SK-N-SH (cell line): Measurements from ENCODE around the gene GSTO2. TPM values are rescaled to one million over a fixed set of nuclear protein-coding genes. Genes with fewer than 3 reads are reported as not detected.

ENCODE experiments used
- CTCF ChIA-PET: fragments of 300-600, 350-600 bp; formaldehyde crosslinking; extraction: SDS; loops from one replicate; lab custom pipeline; 2021; lab: Yijun Ruan, JAX
- POLR2A ChIA-PET: fragments of 350-600 bp; sonication (Branson Sonifier 250); formaldehyde crosslinking; extraction: SDS; loops from one replicate; lab custom pipeline; 2020; ENCODE audit warnings: antibody characterized with exemption, inconsistent platforms; lab: Yijun Ruan, JAX
- DNase-seq: peaks from one replicate; pipeline ENCODE4 v3.0.0; 2012
- H2AFZ ChIP-seq: fragments of 200-600 bp; sonication (generic); 2 replicates; pipeline ENCODE4 v1.8.1; 2016; ENCODE audit warnings: antibody characterized with exemption, mild to moderate bottlenecking, low read depth
- H3F3A ChIP-seq: fragments of 200-600 bp; sonication (generic); replicated peaks from 2 replicates; pipeline ENCODE3; 2016; ENCODE audit warnings: antibody characterized with exemption, mild to moderate bottlenecking; ENCODE audit not compliant: insufficient read depth
- H3K27ac ChIP-seq, 2 experiments: fragments of 200-500 bp in 1 of 2; fragments of 200-600 bp in 1 of 2; sonication (Bioruptor generic) in 1 of 2; sonication (generic), shearing (Covaris generic) in 1 of 2; 2 replicates each; pipeline versions ENCODE4 v1.5.1 to v1.6.1; 2014 to 2016; ENCODE audit warnings: low read depth in 2 of 2, inconsistent platforms in 1 of 2, low read length in 1 of 2, mild to moderate bottlenecking in 1 of 2, mixed read lengths in 1 of 2
- H3K27me3 ChIP-seq: fragments of 200-600 bp; sonication (generic), shearing (Covaris generic); 2 replicates; pipeline ENCODE4 v1.6.1; 2016; ENCODE audit warnings: mixed run types; ENCODE audit not compliant: insufficient read depth
- H3K36me3 ChIP-seq, 2 experiments: fragments of 200-500 bp in 1 of 2; fragments of 200-600 bp in 1 of 2; sonication (Bioruptor generic) in 1 of 2; sonication (generic) in 1 of 2; replicated peaks in 1 of 2; 2 replicates each; pipeline versions ENCODE3 to v1.5.1; 2014 to 2016; ENCODE audit warnings: low read length in 1 of 2, mild to moderate bottlenecking in 1 of 2; ENCODE audit not compliant: insufficient read depth in 2 of 2, control insufficient read depth in 1 of 2
- H3K4me1 ChIP-seq, 2 experiments: fragments of 200-500 bp in 1 of 2; fragments of 200-600 bp in 1 of 2; sonication (Bioruptor generic) in 1 of 2; sonication (generic), shearing (Covaris generic) in 1 of 2; 2 replicates each; pipeline versions ENCODE4 v1.5.1 to v1.6.1; 2014 to 2016; ENCODE audit warnings: low read depth in 1 of 2, low read length in 1 of 2, mixed run types in 1 of 2; ENCODE audit not compliant: insufficient read depth in 2 of 2, control insufficient read depth in 1 of 2
- H3K4me2 ChIP-seq: fragments of 200-600 bp; sonication (generic), shearing (Covaris generic); 2 replicates; pipeline ENCODE4 v1.6.1; 2017; ENCODE audit warnings: mixed run types
- H3K4me3 ChIP-seq, 2 experiments: fragments of 200-500 bp in 1 of 2; fragments of 200-600 bp in 1 of 2; sonication (Bioruptor generic) in 1 of 2; sonication (generic), shearing (Covaris generic) in 1 of 2; 2 replicates each; pipeline versions ENCODE4 v1.5.1 to v1.8.1; 2014 to 2016; ENCODE audit warnings: low read depth in 2 of 2, inconsistent platforms in 1 of 2, low read length in 1 of 2, mild to moderate bottlenecking in 1 of 2, mixed read lengths in 1 of 2, moderate library complexity in 1 of 2
- H3K79me2 ChIP-seq: fragments of 200-600 bp; sonication (generic); 2 replicates; pipeline ENCODE4 v1.8.1; 2017; ENCODE audit warnings: mild to moderate bottlenecking; ENCODE audit not compliant: insufficient read depth
- H3K9ac ChIP-seq: fragments of 200-600 bp; sonication (generic); 2 replicates; pipeline ENCODE4 v1.6.1; 2017; ENCODE audit warnings: mixed run types
- H3K9me2 ChIP-seq: fragments of 200-600 bp; sonication (generic); 2 replicates; pipeline ENCODE4 v1.6.1; 2017; ENCODE audit warnings: mixed run types
- H3K9me3 ChIP-seq: fragments of 200-600 bp; sonication (generic); 2 replicates; pipeline ENCODE4 v1.6.1; 2017; ENCODE audit warnings: mixed run types, mild to moderate bottlenecking, moderate library complexity
- H4K20me1 ChIP-seq: fragments of 200-600 bp; sonication (generic); 2 replicates; pipeline ENCODE4 v1.6.1; 2017; ENCODE audit warnings: mild to moderate bottlenecking, mixed run types; ENCODE audit not compliant: insufficient read depth
- CHD2 ChIP-seq: fragments of 150-350 bp; IDR thresholded peaks from 2 replicates; pipeline ENCODE4 v1.6.1; 2018; ENCODE audit warnings: low read length; ENCODE audit not compliant: partially characterized antibody
- ELF1 ChIP-seq: IDR thresholded peaks from 2 replicates; pipeline ENCODE4 v1.4.0; 2012
- EZH2phosphoT487 ChIP-seq: fragments of 200-600 bp; sonication (generic); IDR thresholded peaks from 2 replicates; pipeline ENCODE4 v1.6.1; 2017; ENCODE audit warnings: low read depth, mixed run types, mild to moderate bottlenecking, antibody characterized with exemption, moderate library complexity, borderline replicate concordance
- FOSL2 ChIP-seq: IDR thresholded peaks from 2 replicates; pipeline ENCODE4 v1.4.0; 2012; ENCODE audit warnings: low read depth, mild to moderate bottlenecking, moderate library complexity, borderline replicate concordance
- FOXJ3 ChIP-seq: sonication (generic); formaldehyde crosslinking; IDR thresholded peaks from 2 replicates; pipeline ENCODE4 v1.5.1; 2020; ENCODE audit warnings: mild to moderate bottlenecking, missing genetic modification reagents
- GABPA ChIP-seq: IDR thresholded peaks from 2 replicates; pipeline ENCODE4 v1.4.0; 2012; ENCODE audit warnings: low read depth, mild to moderate bottlenecking
- GATA2 ChIP-seq: sonication (generic); formaldehyde crosslinking; IDR thresholded peaks from 2 replicates; pipeline ENCODE4 v1.5.0; 2020; ENCODE audit warnings: mild to moderate bottlenecking, missing genetic modification reagents
- JUND ChIP-seq: IDR thresholded peaks from 2 replicates; pipeline ENCODE4 v1.4.0; 2012
- MAX ChIP-seq: IDR thresholded peaks from 2 replicates; pipeline ENCODE4 v1.4.0; 2012; ENCODE audit warnings: low read depth
- PBX3 ChIP-seq: IDR thresholded peaks from 2 replicates; pipeline ENCODE4; 2012
- RAD21 ChIP-seq: IDR thresholded peaks from 2 replicates; pipeline ENCODE4 v1.6.1; 2012; ENCODE audit warnings: mild to moderate bottlenecking, low read length
- RCOR1 ChIP-seq: fragments of 150-350 bp; IDR thresholded peaks from 2 replicates; pipeline ENCODE4 v1.6.1; 2017; ENCODE audit warnings: antibody characterized with exemption, low read length
- RFX5 ChIP-seq: IDR thresholded peaks from 2 replicates; pipeline ENCODE4 v1.6.1; 2012; ENCODE audit warnings: mild to moderate bottlenecking, improper control_type of control experiment, low read length
- RXRA ChIP-seq: IDR thresholded peaks from 2 replicates; pipeline ENCODE4 v1.4.0; 2012; ENCODE audit warnings: low read depth, mild to moderate bottlenecking, borderline replicate concordance
- SIN3A ChIP-seq: IDR thresholded peaks from 2 replicates; pipeline ENCODE4 v1.6.1; 2012; ENCODE audit warnings: low read depth, mild to moderate bottlenecking, low read length, moderate library complexity, borderline replicate concordance
- SMC3 ChIP-seq: IDR thresholded peaks from 2 replicates; pipeline ENCODE4 v1.6.1; 2012; ENCODE audit warnings: low read depth, low read length, improper control_type of control experiment
- TAF1 ChIP-seq: IDR thresholded peaks from 2 replicates; pipeline ENCODE4 v1.6.1; 2012; ENCODE audit warnings: low read depth, mild to moderate bottlenecking, low read length, moderate library complexity, borderline replicate concordance
- TCF12 ChIP-seq: IDR thresholded peaks from 2 replicates; pipeline ENCODE4 v1.4.0; 2012
- USF1 ChIP-seq: IDR thresholded peaks from 2 replicates; pipeline ENCODE4 v1.4.0; 2012; ENCODE audit warnings: low read depth, borderline replicate concordance
- USF2 ChIP-seq: fragments of 150-350 bp; IDR thresholded peaks from 2 replicates; pipeline ENCODE4 v1.6.1; 2017; ENCODE audit warnings: antibody characterized with exemption, low read length, low read depth, borderline replicate concordance
- YY1 ChIP-seq: IDR thresholded peaks from 2 replicates; pipeline ENCODE4 v1.4.0; 2012; ENCODE audit warnings: low read depth, mild to moderate bottlenecking
- ZBTB33 ChIP-seq: IDR thresholded peaks from 2 replicates; pipeline ENCODE4 v1.4.0; 2012; ENCODE audit warnings: low read depth, borderline replicate concordance
- WGBS: methylation state at CpG from one replicate; pipeline ENCODE4 v1.1.6; 2017; ENCODE audit warnings: low lambda C conversion rate; 5-methylcytosine and 5-hydroxymethylcytosine counted together
- polyA plus RNA-seq, 3 experiments: library from polyadenylated mRNA; depleted of rRNA; stranded (reverse); fragments of >200 nt; gene quantifications; 2 replicates each; pipeline ENCODE4 v1.2.3, GENCODE V29; 2012

GSTO2 gene
- polyA plus RNA-seq, 1 of the 3 experiments (the other 2 are of a cell fraction) = 0.49 TPM

- Histone ChIP-seq H3K4me2 (no peak overlapping the region), H3K9ac (no peak overlapping the region), H3K4me1 (peaks cover under 1 to 10% of the 10 kb centered on the region in 2 experiments; a peak in 2 of 4 replicates), H3K27me3 (no peaks in the 10 kb centered on the region), H3F3A (peaks cover 18% of the 10 kb centered on the region), H3K4me3 (no peak overlapping the region), H2AFZ (no peak overlapping the region), H3K9me3 (no peaks in the 10 kb centered on the region), H3K36me3 (no peaks in the 10 kb centered on the region), H3K27ac (peak overlapping the region in 1 of 2 experiments; percentile 68; a peak in 2 of 4 replicates), H3K79me2 (no peaks in the 10 kb centered on the region), H3K9me2 (no peaks in the 10 kb centered on the region), H4K20me1 (no peaks in the 10 kb centered on the region)
- ChIA-PET POLR2A (no interaction called here), CTCF (interaction anchor here (2.2 to 8.1 kb wide), 6 partner anchors 10 to 60 kb away, joined by 18 to 229 read pairs (median 83); partner anchors contain the start of genes CFAP58 and ITPRIP)
- TF ChIP-seq CHD2 = no peak
- TF ChIP-seq EZH2phosphoT487 = no peak
- no peak for TF ChIP-seq USF1
- TF ChIP-seq SMC3 = no peak
- TF ChIP-seq YY1 = no peak
- TF ChIP-seq TCF12 = no peak
- TF ChIP-seq USF2 = no peak
- TF ChIP-seq GABPA = no peak
- no peak for TF ChIP-seq FOSL2
- no peak for TF ChIP-seq MAX
- no peak for TF ChIP-seq SIN3A
- TF ChIP-seq RXRA = no peak
- TF ChIP-seq JUND = no peak
- DNase-seq = no peak
- WGBS = 96% methylated on average over 5 of the region's 5 CpGs
Measured at GRCh38 chr10:104293781-104294321, 24.9 kb downstream of the GSTO2 start.

- Histone ChIP-seq H3K9me3 (no peaks in the 10 kb centered on the region), H3K9me2 (no peaks in the 10 kb centered on the region), H3F3A (peaks cover 34% of the 10 kb centered on the region), H3K4me2 (no peak overlapping the region), H3K9ac (no peak overlapping the region), H3K79me2 (no peaks in the 10 kb centered on the region), H3K27me3 (no peaks in the 10 kb centered on the region), H4K20me1 (no peaks in the 10 kb centered on the region), H3K36me3 (no peaks in the 10 kb centered on the region), H2AFZ (no peak overlapping the region), H3K4me3 (no peak overlapping the region), H3K4me1 (peaks cover 22 to 33% of the 10 kb centered on the region in 2 experiments), H3K27ac (no peak overlapping the region)
- CTCF ChIA-PET = interaction anchor here (1.4 to 8.1 kb wide), 5 partner anchors 9 to 57 kb away, joined by 3 to 229 read pairs (median 23); partner anchors contain the start of gene CFAP58
- POLR2A ChIA-PET = no interaction called here
- 88% methylated on average over 9 of the region's 10 CpGs for WGBS
- DNase-seq = no peak
- TF ChIP-seq ELF1 (no peak), GATA2 (no peak), FOXJ3 (CRISPR knock-in tag) (no peak), USF2 (no peak), ZBTB33 (no peak), RFX5 (no peak), TAF1 (no peak), RAD21 (no peak), SMC3 (no peak), FOSL2 (no peak), JUND (no peak), RCOR1 (no peak), PBX3 (no peak)
Measured at GRCh38 chr10:104296687-104297436, 27.9 kb downstream of the GSTO2 start.
